ENCODE results near the gene COL5A1.

The COL5A1 gene

GRCh38 chr9:134755221-134755907 is 113.8 kb downstream of the COL5A1 start:
- H3K36me3 ChIP-seq (ENCODE audit: insufficient read depth, low read length) = peaks cover 4% of the 10 kb centered on the region; the same call in 1 of the 2 replicates

GRCh38 chr9:134756098-134756497 is 114.5 kb downstream of the COL5A1 start:
- H3K9me3 ChIP-seq (ENCODE audit: low read depth, low read length) = no peaks in the 10 kb centered on the region
- no peak overlapping the region for H3K27ac ChIP-seq
- H3K4me3 ChIP-seq = no peak overlapping the region
- peaks cover 10% of the 10 kb centered on the region; the same call in 1 of the 2 replicates for H3K36me3 ChIP-seq (ENCODE audit: insufficient read depth, low read length)
- no peak for DNase-seq (ENCODE audit: low read depth, low spot score)
- TF ChIP-seq FOXP2 (optimal IDR thresholded peaks at IDR 0.05; ENCODE audit: control extremely low read depth, extremely low read length, insufficient read depth) (no peak), EZH2 (IDR thresholded peaks at IDR 0.05) (no peak), POLR2AphosphoS5 (IDR thresholded peaks at IDR 0.05; ENCODE audit: borderline replicate concordance, low read depth, low read length) (no peak)
- no peak overlapping the region for H3K9ac ChIP-seq (ENCODE audit: insufficient read length)

More at GRCh38 chr9:134755221-134755907, 113.8 kb downstream of the COL5A1 start:
- H3K4me3 ChIP-seq = no peak overlapping the region
- no peak for DNase-seq (ENCODE audit: low read depth, low spot score)
- H3K9me3 ChIP-seq (ENCODE audit: low read depth, low read length) = no peaks in the 10 kb centered on the region
- H3K27ac ChIP-seq = no peak overlapping the region
- H3K9ac ChIP-seq (ENCODE audit: insufficient read length) = no peak overlapping the region
- TF ChIP-seq EZH2 (IDR thresholded peaks at IDR 0.05) (no peak), FOXP2 (optimal IDR thresholded peaks at IDR 0.05; ENCODE audit: control extremely low read depth, extremely low read length, insufficient read depth) (no peak), POLR2AphosphoS5 (IDR thresholded peaks at IDR 0.05; ENCODE audit: borderline replicate concordance, low read depth, low read length) (no peak)

GRCh38 chr9:134757216-134757975 is 115.8 kb downstream of the COL5A1 start:
- peaks cover 10% of the 10 kb centered on the region; the same call in 1 of the 2 replicates for H3K36me3 ChIP-seq (ENCODE audit: insufficient read depth, low read length)
- no peak overlapping the region for H3K27ac ChIP-seq
- no peak overlapping the region for H3K9ac ChIP-seq (ENCODE audit: insufficient read length)
- TF ChIP-seq EZH2 (IDR thresholded peaks at IDR 0.05) (no peak), FOXP2 (optimal IDR thresholded peaks at IDR 0.05; ENCODE audit: control extremely low read depth, extremely low read length, insufficient read depth) (no peak), POLR2AphosphoS5 (IDR thresholded peaks at IDR 0.05; ENCODE audit: borderline replicate concordance, low read depth, low read length) (no peak)
- DNase-seq (ENCODE audit: low read depth, low spot score) = no peak
- no peak overlapping the region for H3K4me3 ChIP-seq
- no peaks in the 10 kb centered on the region for H3K9me3 ChIP-seq (ENCODE audit: low read depth, low read length)

GRCh38 chr9:134758949-134759607 is 117.5 kb downstream of the COL5A1 start:
- peaks cover 10% of the 10 kb centered on the region; the same call in 1 of the 2 replicates for H3K36me3 ChIP-seq (ENCODE audit: insufficient read depth, low read length)
- no peak overlapping the region for H3K4me3 ChIP-seq
- H3K27ac ChIP-seq = no peak overlapping the region
- TF ChIP-seq FOXP2 (optimal IDR thresholded peaks at IDR 0.05; ENCODE audit: control extremely low read depth, extremely low read length, insufficient read depth) = no peak
- TF ChIP-seq POLR2AphosphoS5 (IDR thresholded peaks at IDR 0.05; ENCODE audit: borderline replicate concordance, low read depth, low read length) = no peak
- no peak for TF ChIP-seq EZH2 (IDR thresholded peaks at IDR 0.05)
- no peak for DNase-seq (ENCODE audit: low read depth, low spot score)
- H3K9me3 ChIP-seq (ENCODE audit: low read depth, low read length) = no peaks in the 10 kb centered on the region
- H3K9ac ChIP-seq (ENCODE audit: insufficient read length) = no peak overlapping the region

- no peak overlapping the region for H3K27ac ChIP-seq
- no peak for TF ChIP-seq FOXP2 (optimal IDR thresholded peaks at IDR 0.05; ENCODE audit: control extremely low read depth, extremely low read length, insufficient read depth)
- no peak for TF ChIP-seq EZH2 (IDR thresholded peaks at IDR 0.05)
- no peak for TF ChIP-seq POLR2AphosphoS5 (IDR thresholded peaks at IDR 0.05; ENCODE audit: borderline replicate concordance, low read depth, low read length)
- DNase-seq (ENCODE audit: low read depth, low spot score) = no peak
- H3K36me3 ChIP-seq (ENCODE audit: insufficient read depth, low read length) = peaks cover 10% of the 10 kb centered on the region; the same call in 1 of the 2 replicates
- no peaks in the 10 kb centered on the region for H3K9me3 ChIP-seq (ENCODE audit: low read depth, low read length)
- H3K9ac ChIP-seq (ENCODE audit: insufficient read length) = no peak overlapping the region
- no peak overlapping the region for H3K4me3 ChIP-seq
These were observed 118.3 kb downstream of the COL5A1 start for GRCh38 chr9:134759913-134760312.

- Histone ChIP-seq H3K9ac (ENCODE audit: insufficient read length) (no peak overlapping the region), H3K4me3 (no peak overlapping the region), H3K9me3 (ENCODE audit: low read depth, low read length) (no peaks in the 10 kb centered on the region), H3K27ac (no peak overlapping the region), H3K36me3 (ENCODE audit: insufficient read depth, low read length) (peaks cover 10% of the 10 kb centered on the region; the same call in 1 of the 2 replicates)
- DNase-seq (ENCODE audit: low read depth, low spot score) = no peak
- TF ChIP-seq FOXP2 (optimal IDR thresholded peaks at IDR 0.05; ENCODE audit: control extremely low read depth, extremely low read length, insufficient read depth) = no peak
- TF ChIP-seq EZH2 (IDR thresholded peaks at IDR 0.05) = no peak
These were observed 119.3 kb downstream of the COL5A1 start for GRCh38 chr9:134760750-134761420.

GRCh38 chr9:134764473-134765269 is 123.1 kb downstream of the COL5A1 start:
- Histone ChIP-seq H3K9ac (ENCODE audit: insufficient read length) (no peak overlapping the region), H3K4me3 (no peak overlapping the region), H3K9me3 (ENCODE audit: low read depth, low read length) (no peaks in the 10 kb centered on the region), H3K27ac (no peak overlapping the region), H3K36me3 (ENCODE audit: insufficient read depth, low read length) (peaks cover 6% of the 10 kb centered on the region; the same call in 1 of the 2 replicates)
- DNase-seq (ENCODE audit: low read depth, low spot score) = no peak
- TF ChIP-seq POLR2AphosphoS5 (IDR thresholded peaks at IDR 0.05; ENCODE audit: borderline replicate concordance, low read depth, low read length) = no peak
- no peak for TF ChIP-seq FOXP2 (optimal IDR thresholded peaks at IDR 0.05; ENCODE audit: control extremely low read depth, extremely low read length, insufficient read depth)
- TF ChIP-seq EZH2 (IDR thresholded peaks at IDR 0.05) = no peak

Data from SK-N-MC (cell line).